Measurements from ENCODE around the gene COQ9. TPM values are rescaled to one million over a fixed set of nuclear protein-coding genes. Genes with fewer than 3 reads are reported as not detected.
A peak's percentile ranks its signal among the peaks of the same experiment; 100 is the strongest.

The COQ9 gene
- total RNA-seq, 1 experiment from 2014 or later: 77.7 TPM

DNA sequence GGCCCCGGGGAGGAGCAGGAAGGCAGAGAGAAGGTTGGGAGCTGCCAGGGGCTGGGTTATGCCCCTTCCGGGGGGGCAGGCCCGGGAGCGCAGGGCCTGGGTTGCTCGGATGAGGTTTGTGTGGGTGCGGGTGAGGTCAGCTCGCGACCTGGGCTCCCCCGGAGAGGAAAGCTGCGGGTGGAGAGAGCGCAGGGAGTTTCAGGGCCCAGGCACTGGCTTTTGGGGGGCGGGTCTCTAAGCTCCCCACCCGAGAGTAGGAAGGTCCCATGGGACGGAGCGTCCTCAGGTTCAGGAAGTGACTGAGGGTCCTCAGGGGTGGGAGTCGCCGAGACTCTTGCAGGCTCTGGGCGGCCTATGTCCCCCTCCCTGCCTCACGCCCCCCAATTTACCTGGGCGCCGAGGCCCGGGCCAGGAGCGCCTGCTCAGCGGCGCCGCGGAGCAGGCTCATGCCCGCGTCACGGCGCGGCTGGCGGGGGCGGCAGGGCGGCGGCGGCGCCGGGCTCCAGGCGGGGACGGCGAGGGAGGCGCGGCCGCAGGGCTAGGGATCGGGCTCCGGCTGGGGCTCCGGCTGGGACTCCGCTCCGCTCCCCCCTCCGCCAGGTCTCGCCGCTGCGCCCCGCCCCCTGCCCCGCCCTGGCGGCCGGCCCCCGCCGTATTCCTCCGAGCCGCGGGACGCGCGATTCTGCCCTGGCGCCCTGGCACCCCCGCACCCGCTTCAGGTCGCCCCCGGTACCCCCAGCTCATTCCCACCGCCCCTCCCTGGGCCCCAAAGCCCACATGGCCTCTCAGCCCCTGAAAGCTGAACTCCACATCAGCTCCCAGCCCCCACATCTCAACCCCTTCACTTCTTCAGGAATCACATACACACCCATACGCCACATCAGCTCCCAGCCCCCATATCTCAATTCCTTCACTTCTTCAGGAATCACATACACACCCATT, 38.9 kb downstream of the COQ9 start, which contains the start of gene DOK4:
DOK4 (minus strand) TSS at position 578 of the 942 bp plus-strand sequence. CDS start 6,986 bp downstream, outside the sequence.
- CTCF ChIA-PET: interaction anchor here (1.0 kb wide), 1 partner anchor 52 kb away, joined by 3 read pairs; no protein-coding TSS in a partner anchor
- DNase-seq: peak; percentile 92
- Mint-ChIP-seq H3K27ac (ENCODE audit: unreplicated experiment) (peak within 1 kb of the TSS; percentile 33), H3K27me3 (ENCODE audit: unreplicated experiment) (no peaks in the 10 kb centered on the region), H3K9me3 (ENCODE audit: low read depth, unreplicated experiment) (no peaks in the 10 kb centered on the region), H3K4me3 (ENCODE audit: low read depth, unreplicated experiment) (peak within 1 kb of the TSS; percentile 90), H3K36me3 (ENCODE audit: insufficient read depth, unreplicated experiment) (peaks cover 13% of the 10 kb centered on the region), H3K4me1 (ENCODE audit: low read depth, unreplicated experiment) (peaks cover 12% of the 10 kb centered on the region)
- BruUV-seq (replicated peaks): no TSS peak
- TF ChIP-seq, protein P1, sequence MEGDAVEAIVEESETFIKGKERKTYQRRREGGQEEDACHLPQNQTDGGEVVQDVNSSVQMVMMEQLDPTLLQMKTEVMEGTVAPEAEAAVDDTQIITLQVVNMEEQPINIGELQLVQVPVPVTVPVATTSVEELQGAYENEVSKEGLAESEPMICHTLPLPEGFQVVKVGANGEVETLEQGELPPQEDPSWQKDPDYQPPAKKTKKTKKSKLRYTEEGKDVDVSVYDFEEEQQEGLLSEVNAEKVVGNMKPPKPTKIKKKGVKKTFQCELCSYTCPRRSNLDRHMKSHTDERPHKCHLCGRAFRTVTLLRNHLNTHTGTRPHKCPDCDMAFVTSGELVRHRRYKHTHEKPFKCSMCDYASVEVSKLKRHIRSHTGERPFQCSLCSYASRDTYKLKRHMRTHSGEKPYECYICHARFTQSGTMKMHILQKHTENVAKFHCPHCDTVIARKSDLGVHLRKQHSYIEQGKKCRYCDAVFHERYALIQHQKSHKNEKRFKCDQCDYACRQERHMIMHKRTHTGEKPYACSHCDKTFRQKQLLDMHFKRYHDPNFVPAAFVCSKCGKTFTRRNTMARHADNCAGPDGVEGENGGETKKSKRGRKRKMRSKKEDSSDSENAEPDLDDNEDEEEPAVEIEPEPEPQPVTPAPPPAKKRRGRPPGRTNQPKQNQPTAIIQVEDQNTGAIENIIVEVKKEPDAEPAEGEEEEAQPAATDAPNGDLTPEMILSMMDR (IDR thresholded peaks at IDR 0.05; ENCODE audit: unreplicated experiment): no peak
- intact Hi-C loops (cut with micrococcal nuclease; ENCODE audit: unreplicated experiment): no loop called here

DNA sequence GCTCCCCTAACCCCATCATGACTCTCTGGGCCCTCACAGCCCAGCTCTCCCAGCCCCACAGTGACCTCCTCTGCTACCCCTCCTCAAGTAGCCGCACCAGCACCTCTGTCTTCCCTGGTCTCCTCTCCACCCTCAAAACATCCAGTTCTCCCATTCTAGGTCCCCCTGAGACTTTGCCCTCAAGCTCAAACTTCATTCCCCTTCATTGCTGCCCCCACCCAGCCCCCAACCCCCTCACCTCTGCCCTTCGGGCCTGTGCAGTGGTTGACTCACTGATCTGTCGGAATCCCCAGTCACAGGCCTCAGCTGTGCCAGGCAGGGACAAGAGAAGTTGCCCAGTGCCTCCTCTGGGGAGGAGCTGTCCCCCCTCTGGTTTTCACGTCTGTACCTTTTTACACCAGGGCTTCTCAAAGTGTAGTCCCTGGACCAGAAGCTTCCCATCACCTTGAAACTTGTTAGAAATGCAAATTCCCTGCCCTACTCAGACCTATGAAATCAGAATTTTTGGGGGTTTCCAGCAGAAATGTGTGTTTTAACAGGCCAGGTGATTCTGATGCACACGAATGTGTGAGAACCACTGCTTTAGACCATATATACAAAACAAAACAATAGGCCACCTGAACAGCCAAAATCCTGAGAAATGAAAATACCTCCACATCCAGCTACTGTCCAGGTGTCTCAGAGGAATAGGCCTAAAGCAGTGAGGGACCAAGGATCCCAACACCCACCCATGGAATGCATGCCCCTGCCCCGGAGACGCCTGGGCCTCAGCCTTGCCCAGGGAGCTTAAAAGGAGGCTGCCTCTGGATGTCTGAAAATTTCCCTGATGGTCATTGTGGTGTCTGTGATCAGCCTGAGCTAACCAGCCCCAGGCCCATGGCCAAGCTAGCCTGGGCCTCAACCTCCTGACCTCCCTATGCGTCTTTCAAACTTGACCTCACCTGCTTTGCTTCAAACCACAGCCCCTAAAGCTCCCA, 39.9 kb downstream of the COQ9 start:
- Mint-ChIP-seq H3K9me3 (ENCODE audit: low read depth, unreplicated experiment) (no peaks in the 10 kb centered on the region), H3K4me3 (ENCODE audit: low read depth, unreplicated experiment) (peak overlapping the region; percentile 90), H3K4me1 (ENCODE audit: low read depth, unreplicated experiment) (peaks cover 5% of the 10 kb centered on the region), H3K27me3 (ENCODE audit: unreplicated experiment) (no peaks in the 10 kb centered on the region), H3K27ac (ENCODE audit: unreplicated experiment) (peak overlapping the region; percentile 28), H3K36me3 (ENCODE audit: insufficient read depth, unreplicated experiment) (peaks cover 13% of the 10 kb centered on the region)
- CTCF ChIA-PET: interaction anchor here (0.7 kb wide), 2 partner anchors 32 to 41 kb away, joined by 3 to 4 read pairs; no protein-coding TSS in a partner anchor
- intact Hi-C loops (cut with micrococcal nuclease; ENCODE audit: unreplicated experiment): no loop called here
- TF ChIP-seq, protein P1 (IDR thresholded peaks at IDR 0.05; ENCODE audit: unreplicated experiment): no peak
- BruUV-seq (replicated peaks): no TSS peak
- DNase-seq: no peak

DNA sequence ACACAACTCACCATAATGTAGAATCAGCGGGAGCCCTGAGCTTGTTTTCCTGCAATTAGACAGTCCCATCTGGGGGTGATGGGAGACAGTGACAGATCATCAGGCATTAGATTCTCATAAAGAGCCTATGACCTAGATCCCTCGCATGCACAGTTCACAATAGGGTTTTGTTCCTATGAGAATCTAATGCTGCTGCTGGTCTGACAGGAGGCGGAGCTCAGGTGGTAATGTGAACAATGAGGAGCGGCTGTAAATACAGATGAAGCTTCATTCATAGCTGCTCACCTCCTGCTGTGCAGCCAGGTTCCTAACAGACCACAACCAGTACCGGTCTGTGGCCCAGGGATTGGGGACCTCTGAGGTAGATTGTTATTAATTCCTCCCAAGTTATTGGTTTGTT, 42.0 kb downstream of the COQ9 start:
- CTCF ChIA-PET: no interaction called here
- intact Hi-C loops (cut with micrococcal nuclease; ENCODE audit: unreplicated experiment): no loop called here
- Mint-ChIP-seq H3K27me3 (ENCODE audit: unreplicated experiment) (peaks cover 11% of the 10 kb centered on the region), H3K36me3 (ENCODE audit: insufficient read depth, unreplicated experiment) (peaks cover 13% of the 10 kb centered on the region), H3K4me1 (ENCODE audit: low read depth, unreplicated experiment) (peaks cover 5% of the 10 kb centered on the region), H3K4me3 (ENCODE audit: low read depth, unreplicated experiment) (no peak overlapping the region), H3K27ac (ENCODE audit: unreplicated experiment) (no peak overlapping the region), H3K9me3 (ENCODE audit: low read depth, unreplicated experiment) (no peaks in the 10 kb centered on the region)
- TF ChIP-seq, protein P1 (IDR thresholded peaks at IDR 0.05; ENCODE audit: unreplicated experiment): no peak
- no TSS peak for BruUV-seq (replicated peaks)
- no peak for DNase-seq

DNA sequence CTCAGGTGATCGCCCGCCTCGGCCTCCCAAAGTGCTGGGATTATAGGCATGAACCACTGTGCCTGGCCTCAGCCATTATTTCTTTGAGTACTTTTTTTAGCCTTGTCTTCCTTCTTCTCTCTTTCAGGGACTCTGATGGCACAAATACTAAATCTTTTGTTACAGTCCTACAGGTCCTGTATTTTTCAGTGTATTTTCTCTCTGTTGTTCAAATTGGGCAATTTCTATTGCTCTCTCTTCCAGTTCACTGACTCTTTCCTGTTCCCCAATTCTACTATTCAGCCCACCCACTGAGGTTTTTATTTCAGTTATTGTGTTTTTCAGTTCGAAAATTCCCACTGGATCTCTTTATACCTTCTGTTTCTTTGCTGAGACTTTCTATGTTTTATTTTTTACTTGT, 46.5 kb downstream of the COQ9 start:
- no peaks in the 10 kb centered on the region for H3K36me3 Mint-ChIP-seq (ENCODE audit: insufficient read depth, unreplicated experiment)
- CTCF ChIA-PET: no interaction called here

More for the DNA sequence above, 46.5 kb downstream of the COQ9 start:
- Mint-ChIP-seq H3K9me3 (ENCODE audit: low read depth, unreplicated experiment) (no peaks in the 10 kb centered on the region), H3K27ac (ENCODE audit: unreplicated experiment) (no peak overlapping the region), H3K27me3 (ENCODE audit: unreplicated experiment) (peaks cover 22% of the 10 kb centered on the region), H3K4me3 (ENCODE audit: low read depth, unreplicated experiment) (no peak overlapping the region), H3K4me1 (ENCODE audit: low read depth, unreplicated experiment) (no peaks in the 10 kb centered on the region)
- no TSS peak for BruUV-seq (replicated peaks)
- DNase-seq: no peak
- TF ChIP-seq, protein P1 (IDR thresholded peaks at IDR 0.05; ENCODE audit: unreplicated experiment): no peak
- intact Hi-C loops (cut with micrococcal nuclease; ENCODE audit: unreplicated experiment): no loop called here
